ENCODE measurements around the gene NT5C2.
"Not testable (repeated sequence)": the region's sequence is repeated elsewhere in the genome, so short reads cannot be mapped to it uniquely, and the experiment has no call there.

- not testable (repeated sequence) for TF ChIP-seq CTCF (IDR thresholded peaks at IDR 0.05 in 8 of 11, conservative IDR thresholded peaks at IDR 0.05 in 3 of 11); POLR2AphosphoS5 (IDR thresholded peaks at IDR 0.05)
Measured at GRCh38 chr10:103067099-103067477, 126.0 kb downstream of the NT5C2 start.
